Uterine smooth muscle cell (primary cell): ENCODE results near the gene HNRNPA1. TPM values are rescaled to one million over a fixed set of nuclear protein-coding genes. Genes with fewer than 3 reads are reported as not detected.

ENCODE experiments used
- total RNA-seq: library from RNA; depleted of rRNA; stranded (reverse); fragments of >200 nt; gene quantifications from 2 replicates; pipeline ENCODE4 v1.2.3, GENCODE V29; 2014

The HNRNPA1 gene
- total RNA-seq = 453 and 704 TPM in 2 replicates

GRCh38 chr12:54280468-54281260 is at the start of gene HNRNPA1:
Gene HNRNPA1 (plus strand): TSS chr12:54280726. CDS start chr12:54280808, 82 bp downstream.

GRCh38 chr12:54279632-54280467 is 676 bp upstream of the HNRNPA1 start, which contains the start of gene CBX5:
Gene CBX5 (minus strand): TSS chr12:54280122. CDS start chr12:54257650, 22,472 bp downstream.

GRCh38 chr12:54300732-54301427 is 20.4 kb downstream of the HNRNPA1 start, which contains the start of gene NFE2:
Gene NFE2 (minus strand): TSS chr12:54301015. CDS start chr12:54295248, 5,767 bp downstream.

GRCh38 chr12:54324617-54325441 is 44.3 kb downstream of the HNRNPA1 start, which contains the start of gene COPZ1:
Gene COPZ1 (plus strand): TSS chr12:54325131. CDS start chr12:54325164, 33 bp downstream.

Other genes starting within 250 kb of the HNRNPA1 start
- gene HOXC5, start 247.7 kb upstream of the HNRNPA1 start, total RNA-seq = under 0.01 TPM in 1 of 2 replicates, not detected in the other
- gene HOXC4, start 226.9 kb upstream of the HNRNPA1 start, total RNA-seq = not detected in 2 replicates
- 26.2 and 32.2 TPM in 2 replicates for gene SMUG1, start 91.7 kb upstream of the HNRNPA1 start, total RNA-seq
- gene CBX5, start 604 bp upstream of the HNRNPA1 start, total RNA-seq = 32.5 and 51.1 TPM in 2 replicates
- gene NFE2, start 20.3 kb downstream of the HNRNPA1 start, total RNA-seq = not detected in 2 replicates
- 145 and 180 TPM in 2 replicates for gene COPZ1, start 44.4 kb downstream of the HNRNPA1 start, total RNA-seq
- not detected in 2 replicates for gene GPR84, start 83.8 kb downstream of the HNRNPA1 start, total RNA-seq
- 1.2 and 2.4 TPM in 2 replicates for gene ZNF385A, start 104.0 kb downstream of the HNRNPA1 start, total RNA-seq
- gene ITGA5, start 138.5 kb downstream of the HNRNPA1 start, total RNA-seq = 433 and 458 TPM in 2 replicates
- gene GTSF1, start 192.9 kb downstream of the HNRNPA1 start, total RNA-seq = not detected in 2 replicates
- gene NCKAP1L, start 217.0 kb downstream of the HNRNPA1 start, total RNA-seq = under 0.01 and 0.22 TPM in 2 replicates